GM23248 (cell line): ENCODE results near the gene C2orf68.
"Not testable (repeated sequence)": the region's sequence is repeated elsewhere in the genome, so short reads cannot be mapped to it uniquely, and the experiment has no call there.

Source experiments
- EZH2 ChIP-seq: fragments of 200-600 bp; sonication (generic); IDR thresholded peaks from 2 replicates; pipeline ENCODE4 v1.6.1; 2018; ENCODE audit warnings: antibody characterized with exemption, mild to moderate bottlenecking; ENCODE audit not compliant: insufficient read depth, poor library complexity, severe bottlenecking
- EZH2phosphoT487 ChIP-seq: fragments of 200-600 bp; sonication (generic); IDR thresholded peaks from 2 replicates; pipeline ENCODE4 v1.6.1; 2018; ENCODE audit warnings: antibody characterized with exemption, moderate library complexity, mild to moderate bottlenecking, low read depth; ENCODE audit not compliant: insufficient read depth

DNA sequence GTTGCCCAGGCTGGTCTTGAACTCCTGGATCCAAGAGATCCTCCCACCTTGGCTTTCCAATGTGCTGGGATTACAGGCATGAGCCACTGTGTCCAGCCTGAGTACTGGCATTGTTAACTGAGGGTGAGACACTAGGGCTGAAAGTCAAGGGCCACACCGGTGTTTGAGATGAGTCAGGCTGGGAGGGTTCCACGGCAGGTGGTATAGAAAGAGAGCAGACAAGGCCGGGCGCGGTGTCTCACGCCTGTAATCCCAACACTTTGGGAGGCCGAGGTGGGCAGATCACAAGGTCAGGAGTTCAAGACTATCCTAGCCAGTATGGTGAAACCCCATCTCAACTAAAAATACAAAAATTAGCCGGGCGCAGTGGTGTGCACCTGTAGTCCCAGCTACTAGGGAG lies 19.6 kb downstream of the C2orf68 start:
- TF ChIP-seq EZH2, EZH2phosphoT487: not testable (repeated sequence)
